ENCODE measurements around the gene TMEM176A. TPM values are rescaled to one million over a fixed set of nuclear protein-coding genes. Genes with fewer than 3 reads are reported as not detected.

The TMEM176A gene
- total and polyA plus RNA-seq, 10 donors: 28.6 to 84.6 (median 59.0) TPM

DNA sequence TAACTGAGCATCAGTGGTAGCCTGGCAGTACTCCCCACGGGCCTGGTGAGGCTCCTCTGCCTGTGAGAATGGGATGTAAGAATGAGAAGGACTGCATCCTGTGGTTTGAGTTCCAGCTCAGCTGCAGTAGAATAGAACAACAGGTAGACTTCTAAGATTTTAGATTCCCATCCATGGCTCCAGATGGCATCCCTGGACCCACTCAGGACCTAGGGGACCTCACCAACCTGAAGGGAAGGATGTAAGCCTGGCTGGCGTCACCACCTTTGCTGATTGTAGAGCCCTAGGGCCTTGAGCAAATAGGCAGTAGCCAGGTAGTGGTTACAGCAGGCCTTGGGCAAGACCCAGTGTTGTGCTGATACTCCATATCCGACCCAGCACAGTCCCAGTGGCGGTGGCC, 42.1 kb downstream of the TMEM176A start:
- H3K4me3 ChIP-seq: no peak overlapping the region
- no peak overlapping the region for H3K27ac ChIP-seq
- intact Hi-C loops (cut with DNase I; ENCODE audit: low total_unique reads): no loop called here
- TF ChIP-seq, protein P1, sequence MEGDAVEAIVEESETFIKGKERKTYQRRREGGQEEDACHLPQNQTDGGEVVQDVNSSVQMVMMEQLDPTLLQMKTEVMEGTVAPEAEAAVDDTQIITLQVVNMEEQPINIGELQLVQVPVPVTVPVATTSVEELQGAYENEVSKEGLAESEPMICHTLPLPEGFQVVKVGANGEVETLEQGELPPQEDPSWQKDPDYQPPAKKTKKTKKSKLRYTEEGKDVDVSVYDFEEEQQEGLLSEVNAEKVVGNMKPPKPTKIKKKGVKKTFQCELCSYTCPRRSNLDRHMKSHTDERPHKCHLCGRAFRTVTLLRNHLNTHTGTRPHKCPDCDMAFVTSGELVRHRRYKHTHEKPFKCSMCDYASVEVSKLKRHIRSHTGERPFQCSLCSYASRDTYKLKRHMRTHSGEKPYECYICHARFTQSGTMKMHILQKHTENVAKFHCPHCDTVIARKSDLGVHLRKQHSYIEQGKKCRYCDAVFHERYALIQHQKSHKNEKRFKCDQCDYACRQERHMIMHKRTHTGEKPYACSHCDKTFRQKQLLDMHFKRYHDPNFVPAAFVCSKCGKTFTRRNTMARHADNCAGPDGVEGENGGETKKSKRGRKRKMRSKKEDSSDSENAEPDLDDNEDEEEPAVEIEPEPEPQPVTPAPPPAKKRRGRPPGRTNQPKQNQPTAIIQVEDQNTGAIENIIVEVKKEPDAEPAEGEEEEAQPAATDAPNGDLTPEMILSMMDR (IDR thresholded peaks at IDR 0.05 in 8 of 11, conservative IDR thresholded peaks at IDR 0.05 in 3 of 11): no peak
- TF ChIP-seq POLR2AphosphoS5 (IDR thresholded peaks at IDR 0.05): no peak
- no peak for TF ChIP-seq POLR2A (IDR thresholded peaks at IDR 0.05)
- H3K27me3 ChIP-seq (replicated peaks in 1 of 7): no peaks in the 10 kb centered on the region
- H3K36me3 ChIP-seq: no peaks in the 10 kb centered on the region
- H3K4me1 ChIP-seq: no peaks in the 10 kb centered on the region
- DNase-seq: no peak
- H3K9me3 ChIP-seq: peaks cover 0 to 10% (median 0%) of the 10 kb centered on the region in 8 donors
- WGBS, 5 donors: 61 to 94% (median 78%) methylated on average over 4 of the region's 4 CpGs

DNA sequence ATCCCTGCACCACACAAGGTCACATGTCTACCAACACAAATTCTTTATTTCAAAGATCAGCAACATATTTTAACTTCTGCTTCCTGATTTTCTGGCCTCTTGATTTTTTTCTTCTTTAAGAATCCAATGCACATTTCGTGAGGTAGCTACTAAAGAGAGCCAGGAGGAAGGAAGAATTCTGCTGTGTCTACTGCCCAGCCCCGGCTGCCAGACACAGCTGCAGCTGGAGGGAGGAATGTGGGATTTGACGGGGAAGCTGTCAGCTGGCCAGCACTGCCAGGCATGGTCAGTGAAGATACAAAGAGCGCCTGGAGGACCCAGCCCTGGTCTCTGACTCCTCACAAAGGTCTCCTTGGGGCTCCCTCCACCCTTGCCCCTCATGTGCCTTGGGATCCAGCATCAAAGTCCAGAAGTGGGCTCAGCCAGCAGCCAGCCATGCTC, 44.9 kb downstream of the TMEM176A start:
- peaks cover 0 to 10% (median 0%) of the 10 kb centered on the region in 8 donors for H3K9me3 ChIP-seq
- intact Hi-C loops (cut with DNase I; ENCODE audit: low total_unique reads): no loop called here
- DNase-seq: no peak
- H3K27me3 ChIP-seq (replicated peaks in 1 of 7): no peaks in the 10 kb centered on the region
- no peak overlapping the region for H3K4me3 ChIP-seq
- no peak overlapping the region for H3K27ac ChIP-seq
- H3K4me1 ChIP-seq: no peaks in the 10 kb centered on the region
- TF ChIP-seq POLR2AphosphoS5 (IDR thresholded peaks at IDR 0.05) (no peak), POLR2A (IDR thresholded peaks at IDR 0.05) (no peak)
- TF ChIP-seq, protein P1 (IDR thresholded peaks at IDR 0.05 in 8 of 11, conservative IDR thresholded peaks at IDR 0.05 in 3 of 11): no peak
- WGBS, 5 donors: 20 to 43% (median 23%) methylated on average over 4 of the region's 4 CpGs
- no peaks in the 10 kb centered on the region for H3K36me3 ChIP-seq

DNA sequence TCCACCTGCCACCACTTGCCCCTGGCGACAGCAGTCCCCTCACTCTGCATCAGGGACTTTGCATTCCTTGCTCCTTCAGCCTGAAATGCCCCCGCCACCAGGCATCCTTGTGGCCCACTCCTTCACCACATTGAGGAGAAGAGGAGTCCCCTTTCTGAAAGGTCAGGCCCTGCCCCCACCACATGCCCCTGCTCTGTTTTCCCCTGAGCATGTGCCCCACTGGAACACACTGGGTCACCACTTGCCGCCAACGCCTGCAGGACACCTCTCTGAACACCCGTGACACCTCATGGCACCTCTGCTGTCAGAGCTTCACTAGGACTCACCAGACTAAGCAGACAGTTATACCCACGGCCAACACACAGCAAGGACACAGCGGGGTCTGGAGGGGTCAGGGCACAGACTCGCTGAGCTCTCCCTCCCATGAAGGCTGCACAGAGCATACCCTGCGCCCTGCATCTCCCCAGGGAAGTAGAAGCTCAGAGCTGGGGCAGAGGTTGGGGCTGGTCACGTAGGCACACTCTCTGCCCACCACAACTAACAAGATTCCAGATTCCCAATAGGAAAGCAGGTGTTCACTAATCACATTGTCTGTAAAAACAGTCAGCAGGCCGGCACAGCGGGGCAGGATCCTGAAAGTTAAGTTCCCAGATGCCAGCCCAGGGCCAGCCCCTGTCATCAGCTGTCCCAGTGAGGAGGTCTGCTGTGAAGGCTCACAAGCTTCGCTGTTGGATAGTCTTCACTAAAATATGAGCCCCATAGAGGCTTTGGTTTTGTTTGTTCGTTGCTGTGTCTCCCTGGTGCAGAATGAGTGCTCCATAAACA, 45.9 kb downstream of the TMEM176A start:
- Histone ChIP-seq H3K4me1 (no peaks in the 10 kb centered on the region), H3K4me3 (no peak overlapping the region), H3K9me3 (peaks cover 0 to 10% (median 0%) of the 10 kb centered on the region in 8 donors), H3K27me3 (replicated peaks in 1 of 7) (peaks cover 0 to 5% (median 0%) of the 10 kb centered on the region in 7 donors), H3K36me3 (no peaks in the 10 kb centered on the region), H3K27ac (no peak overlapping the region)
- WGBS, 5 donors: 87 to 93% (median 92%) methylated on average over 9 to 14 of the region's 14 CpGs
- intact Hi-C loops (cut with DNase I; ENCODE audit: low total_unique reads): no loop called here
- no peak for DNase-seq
- TF ChIP-seq, protein P1 (IDR thresholded peaks at IDR 0.05 in 8 of 11, conservative IDR thresholded peaks at IDR 0.05 in 3 of 11): no peak
- TF ChIP-seq POLR2A (IDR thresholded peaks at IDR 0.05) (no peak), POLR2AphosphoS5 (IDR thresholded peaks at IDR 0.05) (no peak)

DNA sequence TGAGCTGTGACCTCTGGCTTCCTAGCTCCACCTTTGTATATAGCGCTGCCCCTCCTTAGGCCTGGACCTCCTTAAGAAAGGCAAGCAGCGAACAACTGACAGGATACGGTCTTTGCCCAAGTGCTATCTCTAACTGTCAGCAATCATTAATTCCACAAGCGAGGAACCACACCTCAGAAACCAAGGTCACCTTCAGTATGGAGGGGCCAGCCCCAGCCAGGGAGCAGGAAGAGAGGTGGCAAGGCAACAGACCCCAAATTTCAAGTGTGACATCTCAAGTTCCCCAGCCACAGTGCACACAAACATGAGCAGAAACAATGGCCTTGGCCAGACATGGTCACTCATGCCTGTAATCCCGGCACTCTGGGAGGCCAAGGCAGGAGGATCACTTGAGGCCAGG, 47.0 kb downstream of the TMEM176A start:
- no peak overlapping the region for H3K4me3 ChIP-seq
- WGBS, 5 donors: 73 to 91% (median 85%) methylated on average over 5 of the region's 5 CpGs
- intact Hi-C loops (cut with DNase I; ENCODE audit: low total_unique reads): no loop called here

More for the DNA sequence above, 47.0 kb downstream of the TMEM176A start:
- Histone ChIP-seq H3K36me3 (no peaks in the 10 kb centered on the region), H3K27me3 (replicated peaks in 1 of 7) (peaks cover 0 to 15% (median 4%) of the 10 kb centered on the region in 7 donors), H3K27ac (no peak overlapping the region), H3K4me1 (no peaks in the 10 kb centered on the region), H3K9me3 (peaks cover 0 to 7% (median 0%) of the 10 kb centered on the region in 8 donors)
- no peak for DNase-seq
- no peak for TF ChIP-seq POLR2AphosphoS5 (IDR thresholded peaks at IDR 0.05)
- TF ChIP-seq, protein P1 (IDR thresholded peaks at IDR 0.05 in 8 of 11, conservative IDR thresholded peaks at IDR 0.05 in 3 of 11): no peak
- no peak for TF ChIP-seq POLR2A (IDR thresholded peaks at IDR 0.05)
